GM12878 (cell line): ENCODE data around the gene DNAJB8. TPM values are rescaled to one million over a fixed set of nuclear protein-coding genes. Genes with fewer than 3 reads are reported as not detected.

ENCODE experiments used
- ATAC-seq: fragments of 200-7000 bp; cut with Tn5 transposase; 3 replicates; pipeline ENCODE4 v1.9.1; 2020; ENCODE audit warnings: mild to moderate bottlenecking, moderate library complexity
- BruUV-seq: library from RNA; stranded (reverse); fragments of 400-500 nt; replicated peaks from 2 replicates; lab custom pipeline; 2021; lab: Mats Ljungman, UMichigan
- CTCF ChIA-PET: fragments of 300-600 bp; sonication (Branson Sonifier 250); formaldehyde crosslinking; extraction: SDS; loops from one replicate; lab custom pipeline; 2021; ENCODE audit warnings: inconsistent platforms; lab: Yijun Ruan, JAX
- POLR2A ChIA-PET: fragments of 350-600 bp; formaldehyde crosslinking; extraction: SDS; loops from one replicate; lab custom pipeline; 2021; ENCODE audit warnings: inconsistent platforms; lab: Charles Lee
- RAD21 ChIA-PET: fragments of 300-600 bp; sonication (Branson Sonifier 250); formaldehyde crosslinking; loops from one replicate; lab custom pipeline; 2023; ENCODE audit warnings: antibody characterized with exemption; ENCODE audit not compliant: unreplicated experiment; lab: Charles Lee
- SMC1A ChIA-PET: fragments of 300-600 bp; sonication (Branson Sonifier 250); formaldehyde crosslinking; loops from one replicate; lab custom pipeline; 2023; ENCODE audit not compliant: unreplicated experiment, uncharacterized antibody; lab: Charles Lee
- DNase-seq: peaks from one replicate; pipeline ENCODE4 v3.0.0-alpha.2; 2011; ENCODE audit warnings: low read depth, low spot score
- FAIRE-seq: peaks from 3 replicates; lab custom pipeline; 2011; peaks lifted over from hg19 to GRCh38; lab: Jason Lieb, UNC
- H2AFZ ChIP-seq: 2 replicates; pipeline ENCODE4 v1.6.0; 2011; ENCODE audit warnings: low read depth, low read length, control low read depth; ENCODE audit not compliant: control insufficient read depth
- H3K27ac ChIP-seq: 2 replicates; pipeline ENCODE4 v1.5.1; 2011; ENCODE audit warnings: control low read depth; ENCODE audit not compliant: control insufficient read depth, insufficient read depth
- H3K27me3 ChIP-seq, 2 experiments: replicated peaks in 1 of 2; 2 replicates each; pipeline versions ENCODE4 v1.6.0 to v1.6.1; 2011; ENCODE audit warnings: low read length in 1 of 2; ENCODE audit not compliant: control insufficient read depth in 2 of 2, insufficient read depth in 2 of 2
- H3K36me3 ChIP-seq, 2 experiments: 2 replicates each; pipeline ENCODE4 v1.5.1; 2011; ENCODE audit warnings: low read length in 1 of 2; ENCODE audit not compliant: control insufficient read depth in 2 of 2, insufficient read depth in 2 of 2
- H3K4me1 ChIP-seq: 2 replicates; pipeline ENCODE4 v1.6.1; 2011; ENCODE audit warnings: mild to moderate bottlenecking, low read length, moderate library complexity, mixed read lengths; ENCODE audit not compliant: control insufficient read depth, insufficient read depth
- H3K4me2 ChIP-seq: 2 replicates; pipeline ENCODE4 v1.6.0; 2011; ENCODE audit warnings: control low read depth; ENCODE audit not compliant: control insufficient read depth, insufficient read depth
- H3K4me3 ChIP-seq: fragments of 200-600 bp; sonication (generic); 2 replicates; pipeline ENCODE4 v1.5.1; 2016
- H3K79me2 ChIP-seq: 2 replicates; pipeline ENCODE4 v1.6.0; 2011; ENCODE audit warnings: low read length; ENCODE audit not compliant: control insufficient read depth, insufficient read depth
- H3K9ac ChIP-seq: 2 replicates; pipeline ENCODE4 v1.8.0; 2011; ENCODE audit warnings: low read length, control low read depth, mixed read lengths; ENCODE audit not compliant: control insufficient read depth, insufficient read depth
- H3K9me3 ChIP-seq: replicated peaks from 3 replicates; pipeline ENCODE4 v1.5.1; 2011; ENCODE audit warnings: mild to moderate bottlenecking, low read length; ENCODE audit not compliant: control insufficient read depth, insufficient read depth
- H4K20me1 ChIP-seq: 2 replicates; pipeline ENCODE4 v1.6.0; 2011; ENCODE audit not compliant: control insufficient read depth, insufficient read depth
- ATF2 ChIP-seq: IDR thresholded peaks from 2 replicates; pipeline ENCODE4 v1.6.1; 2012; ENCODE audit warnings: low read length, inconsistent platforms
- ATF3 ChIP-seq: IDR thresholded peaks from 2 replicates; pipeline ENCODE4 v1.6.1; 2011; ENCODE audit warnings: low read depth, mild to moderate bottlenecking, low read length, moderate library complexity, borderline replicate concordance; ENCODE audit errors: extremely low read depth
- BRCA1 ChIP-seq: IDR thresholded peaks from 2 replicates; pipeline ENCODE4 v1.6.1; 2011; ENCODE audit warnings: low read depth, low read length, improper control_type of control experiment
- CHD4 ChIP-seq: fragments of 200-600 bp; sonication (generic); IDR thresholded peaks from 2 replicates; pipeline ENCODE4 v1.6.1; 2016; ENCODE audit warnings: mild to moderate bottlenecking
- ELK1 ChIP-seq: IDR thresholded peaks from 2 replicates; pipeline ENCODE4 v1.6.1; 2012; ENCODE audit warnings: low read depth, low read length, improper control_type of control experiment
- EZH2 ChIP-seq: IDR thresholded peaks from 2 replicates; pipeline ENCODE4 v1.6.1; 2012; ENCODE audit warnings: low read depth, mild to moderate bottlenecking, control low read depth, inconsistent platforms, low read length, borderline replicate concordance; ENCODE audit not compliant: control insufficient read depth
- FOXM1 ChIP-seq: IDR thresholded peaks from 2 replicates; pipeline ENCODE4 v1.6.1; 2012; ENCODE audit warnings: low read depth, mild to moderate bottlenecking, inconsistent platforms, low read length, moderate library complexity
- HCFC1 ChIP-seq: fragments of 150-350 bp; IDR thresholded peaks from 2 replicates; pipeline ENCODE4 v1.6.1; 2014; ENCODE audit warnings: low read length
- PKNOX1 ChIP-seq: fragments of 450-650 bp; IDR thresholded peaks from 2 replicates; pipeline ENCODE4 v1.6.1; 2016; ENCODE audit warnings: mild to moderate bottlenecking
- RCOR1 ChIP-seq: conservative IDR thresholded peaks from 2 replicates; pipeline ENCODE4 v1.6.1; 2012; ENCODE audit warnings: low read depth, low read length, improper control_type of control experiment
- SKIL ChIP-seq: fragments of 450-650 bp; IDR thresholded peaks from 2 replicates; pipeline ENCODE4 v1.6.1; 2017; ENCODE audit warnings: mild to moderate bottlenecking, low read depth, inconsistent platforms; ENCODE audit not compliant: poor library complexity, severe bottlenecking
- SMAD5 ChIP-seq: IDR thresholded peaks from 2 replicates; pipeline ENCODE4 v1.6.1; 2016; ENCODE audit warnings: antibody characterized with exemption, low read depth
- SRF ChIP-seq, 2 experiments: IDR thresholded peaks; 2 replicates each; pipeline ENCODE4 v1.6.1; 2011; ENCODE audit warnings: low read depth in 2 of 2, low read length in 2 of 2, mild to moderate bottlenecking in 1 of 2, moderate library complexity in 1 of 2
- ZNF622 ChIP-seq: fragments of 450-650 bp; IDR thresholded peaks from 2 replicates; pipeline ENCODE4 v1.6.1; 2017; ENCODE audit warnings: mild to moderate bottlenecking, inconsistent platforms
- ZNF687 ChIP-seq: fragments of 450-650 bp; IDR thresholded peaks from 2 replicates; pipeline ENCODE4 v1.6.1; 2017; ENCODE audit warnings: mild to moderate bottlenecking, moderate library complexity
- WGBS: methylation state at CpG from one replicate; pipeline ENCODE4 v1.1.6; 2016; ENCODE audit warnings: low lambda C conversion rate; ENCODE audit not compliant: insufficient replicate concordance, insufficient coverage; ENCODE audit errors: missing lambda C conversion rate; 5-methylcytosine and 5-hydroxymethylcytosine counted together
- in situ Hi-C: fragments of 300-500 bp; cut with MboI; formaldehyde crosslinking; loops from 9 replicates; pipeline ENCODE4 v1.14.3; 2018; ENCODE audit warnings: mixed read lengths
- intact Hi-C: fragments of 100-400 bp; cut with micrococcal nuclease; formaldehyde crosslinking; loops from one replicate; pipeline ENCODE4 v1.14.2; 2022; ENCODE audit not compliant: unreplicated experiment
- polyA plus RNA-seq, 11 experiments: library from polyadenylated mRNA; depleted of rRNA in 4 of 11; unstranded in 6 of 11; stranded (reverse) in 5 of 11; fragments of >200 nt; fragmentation: Nextera tagmentation in 4 of 11; fragmentation: Illumina TruSeq in 1 of 11; extraction: Ambion mirVana in 4 of 11; extraction: Trizol in 1 of 11; gene quantifications; 1 replicate in 1 of 11; 2 replicates in 10 of 11; pipeline versions ENCODE4 v1.2.1 to v1.2.3, GENCODE V29; 2011 to 2016; ENCODE audit warnings: inconsistent platforms in 2 of 11, missing spikeins in 2 of 11, low read depth in 1 of 11
- total RNA-seq, 4 experiments: library from RNA; depleted of rRNA in 3 of 4; stranded (reverse); fragments of >200 nt in 3 of 4; fragmentation: Illumina TruSeq in 1 of 4; extraction: Trizol in 1 of 4; gene quantifications; 2 replicates each; pipeline versions ENCODE4 v1.2.1 to v1.2.3, GENCODE V29; 2013 to 2021

The DNAJB8 gene
- total and polyA plus RNA-seq, 10 of the 15 experiments (the other 5 are each of a cell fraction or from before 2014, with no cell fraction given) = not detected

- no peak overlapping the region for H2AFZ ChIP-seq
- RAD21 ChIA-PET = no interaction called here
- H3K27ac ChIP-seq = no peak overlapping the region
- no peak overlapping the region for H3K4me3 ChIP-seq
- H3K36me3 ChIP-seq = no peaks in the 10 kb centered on the region
- in situ Hi-C loops (no loop called here), intact Hi-C loops (no loop called here)
- DNase-seq = no peak
- H3K9ac ChIP-seq = no peak overlapping the region
- CTCF ChIA-PET = no interaction called here
- POLR2A ChIA-PET = no interaction called here
- H3K9me3 ChIP-seq = no peaks in the 10 kb centered on the region
- BruUV-seq = no TSS peak
- H3K4me1 ChIP-seq = no peaks in the 10 kb centered on the region
- ATAC-seq = no peak
- no peaks in the 10 kb centered on the region for H4K20me1 ChIP-seq
- no peak overlapping the region for H3K4me2 ChIP-seq
- H3K79me2 ChIP-seq = no peaks in the 10 kb centered on the region
- SMC1A ChIA-PET = no interaction called here
- H3K27me3 ChIP-seq = peaks cover 2 to 10% of the 10 kb centered on the region in 2 experiments
- no peak for FAIRE-seq
- WGBS = 51% methylated on average over 10 of the region's 10 CpGs
- TF ChIP-seq SMAD5 (no peak), EZH2 (no peak), ATF3 (no peak), SRF (IDR thresholded peaks at IDR 0.05; ENCODE audit: low read depth in 2 of 2, low read length in 2 of 2) (no peak), PKNOX1 (no peak), RCOR1 (no peak), ZNF687 (no peak), ATF2 (no peak), SKIL (no peak), ELK1 (no peak), BRCA1 (no peak), ZNF622 (no peak), FOXM1 (no peak), CHD4 (no peak), HCFC1 (no peak)
Observed at GRCh38 chr3:128430301-128430700, 36.4 kb downstream of the DNAJB8 start.
